Right lobe of liver (tissue), 6 donors: ENCODE measurements around the gene BIVM. TPM values are rescaled to one million over a fixed set of nuclear protein-coding genes. Genes with fewer than 3 reads are reported as not detected.
A peak's percentile ranks its signal among the peaks of the same experiment; 100 is the strongest.

Source experiments
- ATAC-seq, 4 donors: fragments of 200-7000 bp; cut with Tn5 transposase; one replicate each; pipeline ENCODE4 v1.9.1; 2020; ENCODE audit warnings: mild to moderate bottlenecking in 4 of 4, moderate library complexity in 4 of 4
- DNase-seq, 3 donors: peaks; one replicate each; pipeline ENCODE4 v3.0.0-alpha.2; 2020
- H3K27ac ChIP-seq, 3 donors: fragments of 200-600 bp; one replicate each; pipeline ENCODE4 v1.8.0; 2022
- H3K27me3 ChIP-seq, 2 donors: fragments of 200-600 bp; one replicate each; pipeline ENCODE4 v1.8.0; 2022
- H3K36me3 ChIP-seq, 4 donors: fragments of 200-600 bp; sonication (generic) in 1 of 4; one replicate each; pipeline versions ENCODE4 v1.5.1 to v1.8.0; 2017 to 2022; ENCODE audit warnings: control low read depth in 1 of 4
- H3K4me1 ChIP-seq, 4 donors: fragments of 200-600 bp; sonication (generic) in 1 of 4; one replicate each; pipeline versions ENCODE4 v1.5.1 to v1.8.0; 2017 to 2022; ENCODE audit warnings: control low read depth in 1 of 4
- H3K4me3 ChIP-seq, 3 donors: fragments of 200-600 bp; one replicate each; pipeline ENCODE4 v1.8.0; 2022
- H3K9me3 ChIP-seq, 4 donors: fragments of 200-600 bp; sonication (generic) in 1 of 4; one replicate each; pipeline versions ENCODE4 v1.5.1 to v1.8.0; 2017 to 2022; ENCODE audit warnings: control low read depth in 1 of 4
- POLR2A ChIP-seq: fragments of 450-650 bp; IDR thresholded peaks from one replicate; pipeline ENCODE4 v1.6.1; 2017; ENCODE audit warnings: antibody characterized with exemption, mild to moderate bottlenecking
- WGBS: methylation state at CpG from one replicate; pipeline ENCODE4 v1.1.6; 2018; ENCODE audit warnings: low coverage, low lambda C conversion rate; ENCODE audit not compliant: insufficient coverage; ENCODE audit errors: missing lambda C conversion rate; 5-methylcytosine and 5-hydroxymethylcytosine counted together
- intact Hi-C, 2 donors: fragments of 100-400 bp; cut with DNase I; formaldehyde crosslinking; loops; one replicate each; pipeline versions ENCODE4 v1.11.2 to v1.14.1; 2022
- total RNA-seq, 6 experiments: library from RNA; depleted of rRNA in 2 of 6; stranded (reverse); fragments of >200 nt in 2 of 6; fragmentation: NEBNext Ultra II Directional in 3 of 6; extraction: Animal tissue kit (Norgen Biotek cat#: 25700) in 3 of 6; gene quantifications; one replicate each; pipeline versions ENCODE4 v1.1.0 to v1.2.4, GENCODE V29; 2016 to 2023
- TF ChIP-seq, protein P1 (sequence below), 4 donors: fragments of 200-600 bp in 3 of 4; fragments of 450-650 bp in 1 of 4; IDR thresholded peaks; one replicate each; pipeline versions ENCODE4 v1.5.1 to v1.8.0; 2016 to 2022; ENCODE audit warnings: antibody characterized with exemption in 4 of 4, mild to moderate bottlenecking in 2 of 4
- donor health status: DM: no; HTN: yes; CAD: no.
- donor health status: DM: no; HTN: no; CAD: no.
- donor health status: DM: no; HTN: no; CAD: no.
- donor health status: DM: no; HTN: yes; CAD: no.
- donor health status: DM: no; HTN: yes; CAD: no.

BIVM gene
- total RNA-seq, 6 experiments from 2014 or later, result 12.0 to 19.4 (median 16.8) TPM

DNA sequence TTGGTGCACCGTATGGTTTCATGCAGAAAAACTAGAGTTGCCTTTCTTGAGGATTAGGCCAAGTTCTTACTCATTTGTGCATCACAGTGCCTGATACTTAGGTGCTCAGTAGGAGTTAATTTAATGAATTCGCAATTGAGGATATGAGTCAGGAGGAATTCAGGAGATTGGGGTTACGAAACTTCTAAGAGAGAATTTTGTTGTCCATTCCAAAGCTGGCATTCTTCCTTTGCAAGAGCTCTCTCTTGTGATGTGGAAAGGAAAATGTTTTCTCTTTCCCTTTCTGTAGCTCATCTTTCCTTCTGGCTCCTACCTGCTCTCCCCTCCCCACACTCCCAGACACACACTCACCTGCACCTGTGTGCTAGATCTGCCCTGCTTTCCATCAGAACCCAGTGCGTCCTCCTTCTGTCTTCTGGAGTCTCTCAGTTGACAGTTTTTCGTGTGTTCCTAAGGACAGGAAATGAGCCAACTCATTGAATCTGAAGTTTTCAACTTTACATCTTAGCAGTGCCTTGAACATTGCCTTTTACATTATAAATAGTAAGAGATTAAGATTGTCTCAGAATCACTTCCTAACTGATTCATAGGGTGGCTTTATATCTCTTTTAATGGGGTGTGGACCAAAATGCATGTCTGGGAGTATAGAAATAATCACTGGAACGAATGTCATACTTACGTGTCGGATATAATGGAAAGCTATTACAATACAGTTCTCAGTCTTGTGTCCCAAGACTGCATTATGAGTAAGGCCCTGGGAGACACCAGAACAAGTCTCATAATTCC, 27.2 kb downstream of the BIVM start:
- no peak overlapping the region for H3K27ac ChIP-seq
- H3K4me3 ChIP-seq, result no peak overlapping the region
- H3K9me3 ChIP-seq, result no peaks in the 10 kb centered on the region
- peaks cover 0 to 11% (median 2%) of the 10 kb centered on the region in 4 donors for H3K4me1 ChIP-seq
- ATAC-seq (no peak), DNase-seq (no peak)
- TF ChIP-seq POLR2A, result no peak
- TF ChIP-seq, protein P1, sequence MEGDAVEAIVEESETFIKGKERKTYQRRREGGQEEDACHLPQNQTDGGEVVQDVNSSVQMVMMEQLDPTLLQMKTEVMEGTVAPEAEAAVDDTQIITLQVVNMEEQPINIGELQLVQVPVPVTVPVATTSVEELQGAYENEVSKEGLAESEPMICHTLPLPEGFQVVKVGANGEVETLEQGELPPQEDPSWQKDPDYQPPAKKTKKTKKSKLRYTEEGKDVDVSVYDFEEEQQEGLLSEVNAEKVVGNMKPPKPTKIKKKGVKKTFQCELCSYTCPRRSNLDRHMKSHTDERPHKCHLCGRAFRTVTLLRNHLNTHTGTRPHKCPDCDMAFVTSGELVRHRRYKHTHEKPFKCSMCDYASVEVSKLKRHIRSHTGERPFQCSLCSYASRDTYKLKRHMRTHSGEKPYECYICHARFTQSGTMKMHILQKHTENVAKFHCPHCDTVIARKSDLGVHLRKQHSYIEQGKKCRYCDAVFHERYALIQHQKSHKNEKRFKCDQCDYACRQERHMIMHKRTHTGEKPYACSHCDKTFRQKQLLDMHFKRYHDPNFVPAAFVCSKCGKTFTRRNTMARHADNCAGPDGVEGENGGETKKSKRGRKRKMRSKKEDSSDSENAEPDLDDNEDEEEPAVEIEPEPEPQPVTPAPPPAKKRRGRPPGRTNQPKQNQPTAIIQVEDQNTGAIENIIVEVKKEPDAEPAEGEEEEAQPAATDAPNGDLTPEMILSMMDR (IDR thresholded peaks at IDR 0.05), result no peak
- no peaks in the 10 kb centered on the region for H3K27me3 ChIP-seq
- intact Hi-C loops, result no loop called here
- 66% methylated on average over 8 of the region's 8 CpGs for whole genome bisulfite sequencing
- peaks cover 3 to 16% (median 8%) of the 10 kb centered on the region in 4 donors for H3K36me3 ChIP-seq

DNA sequence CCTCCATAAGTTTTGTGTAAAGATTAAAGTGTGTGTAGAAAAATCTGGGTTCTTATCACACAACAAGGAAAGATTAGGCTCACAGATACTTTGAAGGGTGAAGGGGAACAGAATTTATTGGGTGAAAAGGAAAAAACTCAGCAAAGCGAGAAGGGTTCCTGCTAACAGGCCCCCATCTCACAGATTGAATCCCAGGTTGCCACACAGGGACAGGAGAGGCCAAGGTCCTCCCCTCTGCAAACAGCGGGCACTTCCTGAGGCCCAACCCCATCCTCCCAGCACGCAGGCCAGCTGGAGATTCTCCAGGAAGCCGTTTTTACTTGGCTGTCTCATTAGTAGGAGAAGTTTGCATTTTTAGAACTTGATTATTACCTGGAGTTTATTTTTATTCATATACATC, 31.7 kb downstream of the BIVM start:
- ATAC-seq (peak; percentile 99 to 100 (median 100)), DNase-seq (peak; percentile 77 to 87 (median 87))
- Histone ChIP-seq H3K9me3 (no peaks in the 10 kb centered on the region), H3K4me3 (no peak overlapping the region), H3K27me3 (no peaks in the 10 kb centered on the region), H3K27ac (peak overlapping the region in 1 of 3 donors; percentile 30), H3K36me3 (peaks cover 0 to 15% (median 0%) of the 10 kb centered on the region in 4 donors), H3K4me1 (peaks cover 0 to 14% (median 3%) of the 10 kb centered on the region in 4 donors)
- no peak for TF ChIP-seq POLR2A
- TF ChIP-seq, protein P1 (IDR thresholded peaks at IDR 0.05), result no peak
- WGBS, result 4% methylated on average over 4 of the region's 4 CpGs
- intact Hi-C loops, result no loop called here

DNA sequence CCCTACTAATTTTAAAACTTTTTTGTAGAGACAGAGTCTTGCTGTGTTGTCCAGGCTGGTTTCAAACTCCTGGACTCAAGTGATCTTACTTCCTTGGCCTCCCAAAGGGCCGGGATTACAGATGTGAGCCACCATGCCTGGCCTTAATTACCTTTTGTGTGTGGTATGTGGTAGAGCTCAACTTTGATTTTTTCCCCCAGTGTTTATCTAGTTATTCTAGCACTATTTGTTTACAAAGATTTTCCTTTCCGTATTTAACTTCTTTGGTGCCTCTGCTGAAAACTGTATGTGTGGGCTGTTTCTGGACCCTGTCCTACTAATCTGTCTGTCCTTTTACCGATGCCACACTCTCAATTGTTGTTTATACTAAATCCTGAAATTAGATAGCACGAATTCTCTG, 37.6 kb downstream of the BIVM start:
- ATAC-seq, result no peak

DNA sequence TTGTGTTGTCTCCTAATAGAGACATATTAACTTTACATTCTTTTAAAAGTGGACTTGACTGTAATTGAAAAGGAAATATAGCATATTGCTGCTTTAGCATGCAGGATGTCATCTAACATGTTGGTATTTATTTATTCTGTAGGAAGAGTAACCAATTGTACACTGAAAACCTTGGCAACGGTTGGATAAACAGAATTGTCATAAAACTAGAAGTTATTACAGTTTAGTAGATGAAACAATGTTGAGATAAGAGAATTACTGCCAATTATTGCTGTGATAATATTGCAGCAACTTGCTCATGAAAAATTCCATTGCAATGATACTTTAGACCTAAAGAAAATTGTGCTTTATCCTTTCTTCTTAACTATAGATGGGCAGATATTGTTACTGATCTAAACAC, 39.4 kb downstream of the BIVM start:
- WGBS, result 71% methylated on average over 1 of the region's 1 CpG
- no peak for ATAC-seq
- peaks cover 0 to 16% (median 5%) of the 10 kb centered on the region in 4 donors for H3K36me3 ChIP-seq
- H3K27ac ChIP-seq, result no peak overlapping the region
- H3K27me3 ChIP-seq, result no peaks in the 10 kb centered on the region
- intact Hi-C loops, result no loop called here
- no peaks in the 10 kb centered on the region for H3K9me3 ChIP-seq
- peaks cover 0 to 3% (median 0%) of the 10 kb centered on the region in 4 donors for H3K4me1 ChIP-seq
- DNase-seq, result no peak
- TF ChIP-seq POLR2A, result no peak
- TF ChIP-seq, protein P1 (IDR thresholded peaks at IDR 0.05), result no peak
- no peak overlapping the region for H3K4me3 ChIP-seq

More for the DNA sequence above, 37.6 kb downstream of the BIVM start:
- no peak for DNase-seq
- no peak overlapping the region for H3K27ac ChIP-seq
- TF ChIP-seq, protein P1 (IDR thresholded peaks at IDR 0.05), result no peak
- no peak for TF ChIP-seq POLR2A
- no peaks in the 10 kb centered on the region for H3K9me3 ChIP-seq
- no peaks in the 10 kb centered on the region for H3K27me3 ChIP-seq
- peaks cover 0 to 16% (median 5%) of the 10 kb centered on the region in 4 donors for H3K36me3 ChIP-seq
- H3K4me1 ChIP-seq, result peaks cover 0 to 3% (median 0%) of the 10 kb centered on the region in 4 donors
- WGBS, result 76% methylated on average over 4 of the region's 4 CpGs
- intact Hi-C loops, result no loop called here
- H3K4me3 ChIP-seq, result no peak overlapping the region
